EH (cell line): ENCODE measurements around the gene CATSPER3.
A peak's percentile ranks its signal among the peaks of the same experiment; 100 is the strongest.
"Not testable (repeated sequence)": the region's sequence is repeated elsewhere in the genome, so short reads cannot be mapped to it uniquely, and the experiment has no call there.

Experiments used
- DNase-seq: peaks from one replicate; pipeline ENCODE4 v3.0.0-alpha.2; 2015; ENCODE audit warnings: low read depth

The CATSPER3 gene

GRCh38 chr5:134975078-134975715 lies 7.5 kb downstream of the CATSPER3 start:
- DNase-seq = no peak

- DNase-seq = no peak
Measured at GRCh38 chr5:134975843-134976242, 8.1 kb downstream of the CATSPER3 start.

- no peak for DNase-seq
Measured at GRCh38 chr5:134976841-134977240, 9.1 kb downstream of the CATSPER3 start.

- no peak for DNase-seq
Measured at GRCh38 chr5:134979416-134979815, 11.7 kb downstream of the CATSPER3 start.

GRCh38 chr5:134982230-134982629 lies 14.5 kb downstream of the CATSPER3 start:
- DNase-seq = no peak

GRCh38 chr5:134989266-134989830 lies 21.6 kb downstream of the CATSPER3 start:
- peak; percentile 6 for DNase-seq

GRCh38 chr5:134990183-134990582 lies 22.5 kb downstream of the CATSPER3 start:
- DNase-seq = not testable (repeated sequence)

- DNase-seq = no peak
Measured at GRCh38 chr5:134992148-134992547, 24.4 kb downstream of the CATSPER3 start.

GRCh38 chr5:134993161-134993560 lies 25.5 kb downstream of the CATSPER3 start:
- DNase-seq = no peak

- no peak for DNase-seq
Measured at GRCh38 chr5:134994560-134995156, 27.0 kb downstream of the CATSPER3 start.

GRCh38 chr5:134995850-134996402 lies 28.2 kb downstream of the CATSPER3 start:
- DNase-seq = no peak

GRCh38 chr5:134997015-134997414 lies 29.3 kb downstream of the CATSPER3 start:
- no peak for DNase-seq

- not testable (repeated sequence) for DNase-seq
Measured at GRCh38 chr5:134998068-134998467, 30.4 kb downstream of the CATSPER3 start.

GRCh38 chr5:135004376-135004775 lies 36.7 kb downstream of the CATSPER3 start:
- DNase-seq = no peak

- DNase-seq = no peak
Measured at GRCh38 chr5:135005076-135005475, 37.4 kb downstream of the CATSPER3 start.

GRCh38 chr5:135007305-135007704 lies 39.6 kb downstream of the CATSPER3 start:
- no peak for DNase-seq

- no peak for DNase-seq
Measured at GRCh38 chr5:135007749-135008363, 40.1 kb downstream of the CATSPER3 start.

- no peak for DNase-seq
Measured at GRCh38 chr5:135008556-135008955, 40.8 kb downstream of the CATSPER3 start.

GRCh38 chr5:135008981-135009735 lies 41.5 kb downstream of the CATSPER3 start:
- no peak for DNase-seq

GRCh38 chr5:135009736-135010501 lies 42.2 kb downstream of the CATSPER3 start:
- DNase-seq = no peak
